ENCODE measurements around the gene C6orf141. TPM values are rescaled to one million over a fixed set of nuclear protein-coding genes. Genes with fewer than 3 reads are reported as not detected.

Gene C6orf141
- total RNA-seq, 1 experiment from 2014 or later = 60.9 TPM

GRCh38 chr6:49543087-49543858 lies 7.2 kb upstream of the C6orf141 start:
- CTCF ChIA-PET = interaction anchor here (0.5 to 0.8 kb wide), 2 partner anchors 11 to 14 kb away, joined by 4 to 6 read pairs; no protein-coding TSS in a partner anchor

GRCh38 chr6:49546331-49546730 lies 4.1 kb upstream of the C6orf141 start:
- Mint-ChIP-seq H3K36me3 (ENCODE audit: insufficient read depth, unreplicated experiment) (peaks cover 14% of the 10 kb centered on the region), H3K4me1 (ENCODE audit: low read depth, unreplicated experiment) (peaks cover 8% of the 10 kb centered on the region), H3K4me3 (ENCODE audit: low read depth, unreplicated experiment) (no peak overlapping the region), H3K27me3 (ENCODE audit: unreplicated experiment) (no peaks in the 10 kb centered on the region), H3K9me3 (ENCODE audit: low read depth, unreplicated experiment) (no peaks in the 10 kb centered on the region), H3K27ac (ENCODE audit: unreplicated experiment) (no peak overlapping the region)
- TF ChIP-seq CTCF (IDR thresholded peaks at IDR 0.05; ENCODE audit: unreplicated experiment) = no peak
- no TSS peak for BruUV-seq (replicated peaks)
- CTCF ChIA-PET = no interaction called here
- intact Hi-C loops (cut with micrococcal nuclease; ENCODE audit: unreplicated experiment) = no loop called here
- DNase-seq = no peak

More at GRCh38 chr6:49543087-49543858, 7.2 kb upstream of the C6orf141 start:
- H3K27ac Mint-ChIP-seq (ENCODE audit: unreplicated experiment) = no peak overlapping the region
- intact Hi-C loops (cut with micrococcal nuclease; ENCODE audit: unreplicated experiment) = no loop called here
- H3K36me3 Mint-ChIP-seq (ENCODE audit: insufficient read depth, unreplicated experiment) = no peaks in the 10 kb centered on the region
- no peak overlapping the region for H3K4me3 Mint-ChIP-seq (ENCODE audit: low read depth, unreplicated experiment)
- peaks cover 17% of the 10 kb centered on the region for H3K4me1 Mint-ChIP-seq (ENCODE audit: low read depth, unreplicated experiment)
- no peak for DNase-seq
- H3K9me3 Mint-ChIP-seq (ENCODE audit: low read depth, unreplicated experiment) = peaks cover 3% of the 10 kb centered on the region
- H3K27me3 Mint-ChIP-seq (ENCODE audit: unreplicated experiment) = no peaks in the 10 kb centered on the region
- no TSS peak for BruUV-seq (replicated peaks)
- TF ChIP-seq CTCF (IDR thresholded peaks at IDR 0.05; ENCODE audit: unreplicated experiment) = no peak

- Mint-ChIP-seq H3K9me3 (ENCODE audit: low read depth, unreplicated experiment) (no peaks in the 10 kb centered on the region), H3K4me3 (ENCODE audit: low read depth, unreplicated experiment) (no peak overlapping the region), H3K27me3 (ENCODE audit: unreplicated experiment) (no peaks in the 10 kb centered on the region), H3K27ac (ENCODE audit: unreplicated experiment) (no peak overlapping the region), H3K36me3 (ENCODE audit: insufficient read depth, unreplicated experiment) (peaks cover 37% of the 10 kb centered on the region), H3K4me1 (ENCODE audit: low read depth, unreplicated experiment) (peaks cover 17% of the 10 kb centered on the region)
- no peak for TF ChIP-seq CTCF (IDR thresholded peaks at IDR 0.05; ENCODE audit: unreplicated experiment)
- no peak for DNase-seq
- CTCF ChIA-PET = interaction anchor here (1.4 kb wide), 1 partner anchor 22 kb away, joined by 3 read pairs; no protein-coding TSS in a partner anchor
- BruUV-seq (replicated peaks) = no TSS peak
- intact Hi-C loops (cut with micrococcal nuclease; ENCODE audit: unreplicated experiment) = no loop called here
Measured at GRCh38 chr6:49548613-49549304, 1.7 kb upstream of the C6orf141 start.

- no peak for TF ChIP-seq CTCF (IDR thresholded peaks at IDR 0.05; ENCODE audit: unreplicated experiment)
- BruUV-seq (replicated peaks) = no TSS peak
- Mint-ChIP-seq H3K4me3 (ENCODE audit: low read depth, unreplicated experiment) (peak overlapping the region; percentile 79), H3K36me3 (ENCODE audit: insufficient read depth, unreplicated experiment) (peaks cover 43% of the 10 kb centered on the region), H3K27me3 (ENCODE audit: unreplicated experiment) (no peaks in the 10 kb centered on the region), H3K4me1 (ENCODE audit: low read depth, unreplicated experiment) (peaks cover 21% of the 10 kb centered on the region), H3K27ac (ENCODE audit: unreplicated experiment) (peak overlapping the region; percentile 75), H3K9me3 (ENCODE audit: low read depth, unreplicated experiment) (no peaks in the 10 kb centered on the region)
- no peak for DNase-seq
- intact Hi-C loops (cut with micrococcal nuclease; ENCODE audit: unreplicated experiment) = loop anchor here (2.0 kb wide), 1 partner anchor 19 kb away; no protein-coding TSS in a partner anchor
- CTCF ChIA-PET = interaction anchor here (0.7 to 1.9 kb wide), 8 partner anchors 9 to 97 kb away, joined by 3 to 24 read pairs (median 4); no protein-coding TSS in a partner anchor
Measured at GRCh38 chr6:49549691-49550491, 577 bp upstream of the C6orf141 start.

Data from Calu3 (cell line).